Heart left ventricle (tissue), 16 donors: Measurements from ENCODE around the gene TROAP. TPM values are rescaled to one million over a fixed set of nuclear protein-coding genes. Genes with fewer than 3 reads are reported as not detected.

Experiments used
- ATAC-seq, 4 donors: fragments of 200-7000 bp; cut with Tn5 transposase; one replicate each; pipeline ENCODE4 v1.9.1; 2020 to 2022; ENCODE audit warnings: moderate library complexity in 4 of 4, mild to moderate bottlenecking in 3 of 4, moderate number of reproducible peaks in 1 of 4
- DNase-seq, 5 donors: peaks; one replicate each; pipeline ENCODE4 v3.0.0-alpha.2; 2020
- H3K27ac ChIP-seq, 12 donors: fragments of 200-600 bp; sonication (generic) in 4 of 12; one replicate each; pipeline versions ENCODE4 v1.5.0 to v1.8.0; 2016 to 2022; ENCODE audit warnings: mild to moderate bottlenecking in 2 of 12
- H3K27me3 ChIP-seq, 9 donors: fragments of 200-600 bp; sonication (generic) in 2 of 9; one replicate each; pipeline versions ENCODE4 v1.5.1 to v1.8.0; 2016 to 2022; ENCODE audit warnings: mild to moderate bottlenecking in 3 of 9
- H3K36me3 ChIP-seq, 9 donors: fragments of 200-600 bp; sonication (generic) in 2 of 9; one replicate each; pipeline versions ENCODE4 v1.5.0 to v1.8.0; 2018 to 2022; ENCODE audit warnings: mild to moderate bottlenecking in 2 of 9
- H3K4me1 ChIP-seq, 12 donors: fragments of 200-600 bp; sonication (generic) in 4 of 12; one replicate each; pipeline versions ENCODE4 v1.5.0 to v1.8.0; 2016 to 2022; ENCODE audit warnings: mild to moderate bottlenecking in 3 of 12
- H3K4me3 ChIP-seq, 12 donors: fragments of 200-600 bp; sonication (generic) in 4 of 12; one replicate each; pipeline versions ENCODE4 v1.5.0 to v1.8.0; 2017 to 2022; ENCODE audit warnings: mild to moderate bottlenecking in 9 of 12, moderate library complexity in 4 of 12
- H3K9me3 ChIP-seq, 12 donors: fragments of 200-600 bp; sonication (generic) in 4 of 12; one replicate each; pipeline versions ENCODE4 v1.5.0 to v1.8.0; 2016 to 2022; ENCODE audit warnings: mild to moderate bottlenecking in 1 of 12
- POLR2A ChIP-seq, 2 donors: fragments of 450-650 bp; IDR thresholded peaks; one replicate each; pipeline ENCODE4 v1.6.1; 2017; ENCODE audit warnings: antibody characterized with exemption in 2 of 2, mild to moderate bottlenecking in 2 of 2, moderate library complexity in 2 of 2
- WGBS, 4 donors: extraction: QIAGEN DNeasy Blood & Tissue Kit in 2 of 4; methylation state at CpG; one replicate each; pipeline versions ENCODE4 v1.1.5 to v1.1.7; 2013 to 2018; 5-methylcytosine and 5-hydroxymethylcytosine counted together
- intact Hi-C, 10 donors: fragments of 100-400 bp; cut with DNase I; formaldehyde crosslinking; loops; one replicate each; pipeline versions ENCODE4 v1.11.1 to v1.14.2; 2022
- polyA plus RNA-seq, 2 donors: library from polyadenylated mRNA; stranded (reverse); fragments of 200-250 nt; gene quantifications; one replicate each; pipeline ENCODE4 v1.2.3, GENCODE V29; 2013
- total RNA-seq, 9 donors: library from RNA; depleted of rRNA in 2 of 9; stranded (reverse); fragments of >200 nt in 2 of 9; fragmentation: NEBNext Ultra II Directional in 3 of 9; extraction: Animal tissue kit (Norgen Biotek cat#: 25700) in 3 of 9; gene quantifications; one replicate each; pipeline versions ENCODE4 v1.1.0 to v1.2.4, GENCODE V29; 2016 to 2023
- TF ChIP-seq, protein P1 (sequence below), 12 donors: fragments of 200-600 bp; sonication (generic) in 4 of 12; IDR thresholded peaks; one replicate each; pipeline versions ENCODE4 v1.5.0 to v1.8.0; 2018 to 2022; ENCODE audit warnings: antibody characterized with exemption in 12 of 12, mild to moderate bottlenecking in 5 of 12
- donor health status: ischemic (EF 13 %, LVEDD 7.1; RV severe dilation, severe dysfunction).
- donor health status: healthy with polysubstance abuse.
- donor health status: DM: no; HTN: yes; CAD: no.
- donor health status: DM: no; HTN: no; CAD: no.
- donor health status: ischemic (EF 25% LVEDD 6.9; RV normal size, moderate dysfunction).
- donor health status: ischemic (EF 25% LVEDD 5.7; RV mildly dilated, moderate dysfunction).
- donor health status: healthy.
- donor health status: DM: yes; HTN: yes; CAD: no.
- donor health status: ischemic (EF 35%, LVEDD 5.7; RV mildly dilated, moderate dysfunction).
- donor health status: nonischemic (EF 11% LVEDD 7.7; RV severe dilation, severe dysfunction).
- donor health status: DM: yes; HTN: yes; CAD: no.
- donor health status: PGD.
- donor health status: ischemic (EF 29% LVEDD 5.4; RV normal size, mild dysfunction).
- donor health status: nonischemic (EF 23%, LVEDD 6.1; RV moderate dilation, normal function).

Gene TROAP
- total and polyA plus RNA-seq, 11 donors, result 0.11 to 6.4 (median 0.75) TPM; not detected in 4

DNA sequence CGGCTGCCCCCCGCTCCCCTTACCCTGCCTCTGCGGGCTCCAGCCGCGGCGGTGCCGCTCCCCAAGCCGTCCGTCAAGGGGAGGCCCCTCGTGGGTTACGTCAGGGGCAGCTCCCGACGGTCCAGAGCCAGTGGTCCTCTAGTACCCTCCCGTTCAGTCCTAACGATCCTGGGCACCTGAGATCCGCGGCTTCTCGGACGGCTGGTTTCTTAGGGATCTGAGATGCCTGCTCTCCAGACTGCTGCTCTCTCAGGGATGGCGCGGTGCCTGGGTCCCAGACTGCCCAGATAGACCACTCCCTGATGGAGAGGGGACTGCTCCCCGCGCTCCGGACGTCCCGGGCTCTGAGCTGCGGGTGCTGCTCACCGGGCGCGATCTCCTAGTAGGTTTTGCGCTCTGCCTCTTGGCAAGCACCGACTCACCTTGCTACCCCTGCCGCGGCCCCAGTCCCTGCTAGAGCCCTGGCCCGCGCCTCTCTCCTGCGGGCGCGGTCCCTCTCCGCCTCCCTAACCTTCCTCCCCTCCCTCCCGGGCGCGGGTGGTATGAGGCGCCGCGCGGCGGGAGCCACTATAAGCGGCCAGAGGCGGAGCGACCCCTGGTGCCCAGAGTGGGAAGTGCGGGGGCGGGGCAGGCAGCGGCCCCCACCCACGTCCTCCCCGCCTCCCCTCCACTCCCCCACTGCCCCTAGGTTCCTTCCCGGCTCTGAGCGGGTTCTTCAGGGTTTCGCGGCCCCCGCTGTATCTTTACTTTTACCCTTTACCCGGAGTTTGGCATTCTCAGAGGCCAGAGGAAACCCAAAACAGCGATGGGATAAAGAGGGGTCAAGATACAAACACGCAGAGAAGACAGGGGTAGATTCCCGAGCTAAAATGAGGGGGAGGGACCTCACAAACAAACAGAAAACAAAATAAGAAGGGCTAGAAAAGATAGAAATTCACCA lies 13.9 kb downstream of the TROAP start, which contains the start of gene C1QL4:
Gene C1QL4, minus strand, starts transcription at position 544 of the 940 bp plus-strand sequence. CDS start 711 bp downstream, outside the sequence.
- H3K4me3 ChIP-seq, result peak within 1 kb of the TSS; percentile 5 to 50 (median 38)
- intact Hi-C loops, result loop anchor here in 5 of 10 donors (5.0 kb wide), 2 partner anchors 45 to 50 kb away; no protein-coding TSS in a partner anchor
- peaks cover 0 to 26% (median 7%) of the 10 kb centered on the region in 12 donors for H3K4me1 ChIP-seq
- no peaks in the 10 kb centered on the region for H3K36me3 ChIP-seq
- H3K9me3 ChIP-seq, result no peaks in the 10 kb centered on the region
- peak; percentile 80 to 92 (median 85) for DNase-seq
- peak; percentile 59 to 91 (median 84) for ATAC-seq
- peaks cover 29 to 89% (median 53%) of the 10 kb centered on the region in 9 donors for H3K27me3 ChIP-seq
- no peak within 1 kb of the TSS for H3K27ac ChIP-seq
- no peak for TF ChIP-seq POLR2A (IDR thresholded peaks at IDR 0.05)
- TF ChIP-seq, protein P1, sequence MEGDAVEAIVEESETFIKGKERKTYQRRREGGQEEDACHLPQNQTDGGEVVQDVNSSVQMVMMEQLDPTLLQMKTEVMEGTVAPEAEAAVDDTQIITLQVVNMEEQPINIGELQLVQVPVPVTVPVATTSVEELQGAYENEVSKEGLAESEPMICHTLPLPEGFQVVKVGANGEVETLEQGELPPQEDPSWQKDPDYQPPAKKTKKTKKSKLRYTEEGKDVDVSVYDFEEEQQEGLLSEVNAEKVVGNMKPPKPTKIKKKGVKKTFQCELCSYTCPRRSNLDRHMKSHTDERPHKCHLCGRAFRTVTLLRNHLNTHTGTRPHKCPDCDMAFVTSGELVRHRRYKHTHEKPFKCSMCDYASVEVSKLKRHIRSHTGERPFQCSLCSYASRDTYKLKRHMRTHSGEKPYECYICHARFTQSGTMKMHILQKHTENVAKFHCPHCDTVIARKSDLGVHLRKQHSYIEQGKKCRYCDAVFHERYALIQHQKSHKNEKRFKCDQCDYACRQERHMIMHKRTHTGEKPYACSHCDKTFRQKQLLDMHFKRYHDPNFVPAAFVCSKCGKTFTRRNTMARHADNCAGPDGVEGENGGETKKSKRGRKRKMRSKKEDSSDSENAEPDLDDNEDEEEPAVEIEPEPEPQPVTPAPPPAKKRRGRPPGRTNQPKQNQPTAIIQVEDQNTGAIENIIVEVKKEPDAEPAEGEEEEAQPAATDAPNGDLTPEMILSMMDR (IDR thresholded peaks at IDR 0.05), result peak; percentile 93 to 99 (median 98)
- WGBS, 4 donors, result 2 to 5% (median 2%) methylated on average over 33 to 65 of the region's 65 CpGs

- Histone ChIP-seq H3K9me3 (no peaks in the 10 kb centered on the region), H3K27me3 (peaks cover 31 to 86% (median 57%) of the 10 kb centered on the region in 9 donors), H3K4me1 (peaks cover 6 to 41% (median 21%) of the 10 kb centered on the region in 12 donors), H3K27ac (no peak overlapping the region), H3K36me3 (no peaks in the 10 kb centered on the region), H3K4me3 (no peak overlapping the region)
- intact Hi-C loops, result loop anchor here in 6 of 10 donors (2.0 to 5.0 kb wide), 3 partner anchors 47 to 52 kb away; no protein-coding TSS in a partner anchor
- no peak for DNase-seq
- no peak for TF ChIP-seq POLR2A (IDR thresholded peaks at IDR 0.05)
- TF ChIP-seq, protein P1 (IDR thresholded peaks at IDR 0.05), result no peak
- ATAC-seq, result no peak
- 70 to 82% (median 78%) methylated on average over 6 of the region's 6 CpGs for WGBS, 4 donors
Measured at GRCh38 chr12:49338830-49339463, 15.9 kb downstream of the TROAP start.

DNA sequence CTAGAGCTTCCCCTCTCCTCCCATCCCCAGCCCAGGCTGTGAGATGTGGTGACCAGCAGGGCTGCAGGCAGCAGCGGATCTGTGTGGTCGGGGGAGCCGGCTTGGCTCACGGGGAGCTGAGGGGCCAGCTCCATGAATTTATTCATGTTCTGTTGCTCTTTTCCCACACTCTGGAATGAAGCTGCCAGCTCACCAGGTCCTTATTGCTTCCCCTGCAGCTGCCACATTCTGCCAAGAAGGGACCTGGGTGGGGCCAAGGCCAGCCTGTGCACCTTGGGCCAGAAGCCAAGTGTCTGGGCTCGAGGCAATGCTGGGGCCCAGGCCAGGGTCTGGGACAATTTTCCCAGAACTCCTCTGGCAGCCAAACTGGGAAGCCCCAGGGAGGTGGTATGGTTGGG lies 16.4 kb downstream of the TROAP start:
- DNase-seq (no peak), ATAC-seq (no peak)
- peaks cover 6 to 42% (median 21%) of the 10 kb centered on the region in 12 donors for H3K4me1 ChIP-seq
- no peaks in the 10 kb centered on the region for H3K36me3 ChIP-seq
- H3K4me3 ChIP-seq, result no peak overlapping the region
- no peaks in the 10 kb centered on the region for H3K9me3 ChIP-seq
- intact Hi-C loops, result loop anchor here in 6 of 10 donors (2.0 to 5.0 kb wide), 3 partner anchors 47 to 52 kb away; no protein-coding TSS in a partner anchor
- peaks cover 27 to 86% (median 57%) of the 10 kb centered on the region in 9 donors for H3K27me3 ChIP-seq
- no peak overlapping the region for H3K27ac ChIP-seq
- no peak for TF ChIP-seq POLR2A (IDR thresholded peaks at IDR 0.05)
- TF ChIP-seq, protein P1 (IDR thresholded peaks at IDR 0.05), result no peak
- 54 to 61% (median 59%) methylated on average over 5 of the region's 5 CpGs for WGBS, 4 donors
